GM12878 (cell line): ENCODE results near the gene GALNT12. TPM values are rescaled to one million over a fixed set of nuclear protein-coding genes. Genes with fewer than 3 reads are reported as not detected.

ENCODE experiments used
- CBX5 ChIP-seq: sonication (generic); IDR thresholded peaks from 2 replicates; pipeline ENCODE4 v1.6.1; 2016; ENCODE audit warnings: low read depth, moderate library complexity, mild to moderate bottlenecking, inconsistent platforms
- ZBTB11 ChIP-seq: fragments of 450-650 bp; formaldehyde crosslinking; IDR thresholded peaks from 2 replicates; pipeline ENCODE4 v1.5.0; 2022; ENCODE audit warnings: mild to moderate bottlenecking, missing genetic modification characterization
- ZNF24 ChIP-seq: fragments of 450-650 bp; IDR thresholded peaks from 2 replicates; pipeline ENCODE4 v1.6.1; 2017; ENCODE audit warnings: antibody characterized with exemption, mild to moderate bottlenecking
- ZNF384 ChIP-seq: IDR thresholded peaks from 2 replicates; pipeline ENCODE4 v1.6.1; 2012; ENCODE audit warnings: low read depth, mild to moderate bottlenecking, low read length, improper control_type of control experiment, borderline replicate concordance
- ZNF592 ChIP-seq: fragments of 450-650 bp; IDR thresholded peaks from 2 replicates; pipeline ENCODE4 v1.6.1; 2017; ENCODE audit warnings: mild to moderate bottlenecking, moderate library complexity
- polyA plus RNA-seq, 11 experiments: library from polyadenylated mRNA; depleted of rRNA in 4 of 11; unstranded in 6 of 11; stranded (reverse) in 5 of 11; fragments of >200 nt; fragmentation: Nextera tagmentation in 4 of 11; fragmentation: Illumina TruSeq in 1 of 11; extraction: Ambion mirVana in 4 of 11; extraction: Trizol in 1 of 11; gene quantifications; 1 replicate in 1 of 11; 2 replicates in 10 of 11; pipeline versions ENCODE4 v1.2.1 to v1.2.3, GENCODE V29; 2011 to 2016; ENCODE audit warnings: inconsistent platforms in 2 of 11, missing spikeins in 2 of 11, low read depth in 1 of 11
- total RNA-seq, 4 experiments: library from RNA; depleted of rRNA in 3 of 4; stranded (reverse); fragments of >200 nt in 3 of 4; fragmentation: Illumina TruSeq in 1 of 4; extraction: Trizol in 1 of 4; gene quantifications; 2 replicates each; pipeline versions ENCODE4 v1.2.1 to v1.2.3, GENCODE V29; 2013 to 2021

GALNT12 gene
- total and polyA plus RNA-seq, 10 of the 15 experiments (the other 5 are each of a cell fraction or from before 2014, with no cell fraction given): 0.13 to 5.3 (median 3.2) TPM

DNA sequence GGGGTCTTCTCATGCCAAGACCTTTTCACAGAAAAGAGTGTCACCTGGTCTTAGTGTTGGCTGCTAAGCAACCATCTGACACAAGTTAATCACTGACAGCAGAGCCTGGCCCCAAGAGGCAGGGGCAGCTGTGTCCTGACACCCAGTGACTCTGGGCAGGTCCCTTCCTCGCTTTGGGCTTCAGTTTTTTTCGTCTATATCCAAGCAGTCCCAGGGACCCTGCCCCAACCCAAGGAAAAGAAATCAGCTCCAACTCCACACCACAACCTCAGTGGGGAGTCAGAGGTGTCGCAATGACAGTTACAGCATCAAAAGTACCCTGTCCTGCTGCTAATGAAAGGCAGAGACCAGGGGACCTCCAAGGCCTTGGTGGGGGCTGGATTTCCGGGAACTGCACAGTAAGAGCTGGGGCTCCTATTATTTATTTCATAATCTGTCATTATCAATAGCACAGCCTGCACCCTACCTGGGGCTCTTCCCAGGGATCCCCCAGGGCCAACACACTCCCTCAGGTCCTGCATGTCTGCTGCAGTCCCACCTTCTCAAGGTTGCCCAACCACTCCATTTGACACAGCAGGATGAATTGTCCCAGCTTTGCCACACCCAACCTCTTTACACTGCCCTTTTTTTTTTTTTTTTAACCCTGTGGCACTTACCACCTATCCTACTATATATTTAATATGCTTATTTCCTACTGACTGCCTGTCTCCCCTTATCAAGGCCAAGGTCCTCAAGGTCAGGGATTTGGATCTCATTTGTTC is 20.5 kb upstream of the GALNT12 start (continued):
- TF ChIP-seq ZBTB11 (CRISPR knock-in tag): no peak
- no peak for TF ChIP-seq ZNF24
- TF ChIP-seq ZNF384: no peak
- TF ChIP-seq CBX5: no peak
- TF ChIP-seq ZNF592: no peak
